Measurements from ENCODE around the gene NADSYN1.

NADSYN1 gene

GRCh38 chr11:71433648-71434450, 19.2 kb upstream of the NADSYN1 start:
- no peak for TF ChIP-seq CTCF (IDR thresholded peaks at IDR 0.05; ENCODE audit: low read depth, low read length)
- no peak overlapping the region for H3K4me3 ChIP-seq (ENCODE audit: low read depth, low read length)

- no peak for TF ChIP-seq CTCF (IDR thresholded peaks at IDR 0.05; ENCODE audit: low read depth, low read length)
- no peak overlapping the region for H3K4me3 ChIP-seq (ENCODE audit: low read depth, low read length)
These were observed 18.4 kb upstream of the NADSYN1 start for GRCh38 chr11:71434576-71435130.

- no peak for TF ChIP-seq CTCF (IDR thresholded peaks at IDR 0.05; ENCODE audit: low read depth, low read length)
- no peak overlapping the region for H3K4me3 ChIP-seq (ENCODE audit: low read depth, low read length)
These were observed 17.6 kb upstream of the NADSYN1 start for GRCh38 chr11:71435278-71435951.

- no peak for TF ChIP-seq CTCF (IDR thresholded peaks at IDR 0.05; ENCODE audit: low read depth, low read length)
- no peak overlapping the region for H3K4me3 ChIP-seq (ENCODE audit: low read depth, low read length)
These were observed 16.1 kb upstream of the NADSYN1 start for GRCh38 chr11:71436861-71437260.

GRCh38 chr11:71437399-71437798, 15.6 kb upstream of the NADSYN1 start:
- TF ChIP-seq CTCF (IDR thresholded peaks at IDR 0.05; ENCODE audit: low read depth, low read length), result no peak
- no peak overlapping the region for H3K4me3 ChIP-seq (ENCODE audit: low read depth, low read length)

GRCh38 chr11:71437879-71438278, 15.1 kb upstream of the NADSYN1 start:
- TF ChIP-seq CTCF (IDR thresholded peaks at IDR 0.05; ENCODE audit: low read depth, low read length), result no peak
- H3K4me3 ChIP-seq (ENCODE audit: low read depth, low read length), result no peak overlapping the region

GRCh38 chr11:71438650-71439049, 14.4 kb upstream of the NADSYN1 start:
- H3K4me3 ChIP-seq (ENCODE audit: low read depth, low read length), result no peak overlapping the region
- no peak for TF ChIP-seq CTCF (IDR thresholded peaks at IDR 0.05; ENCODE audit: low read depth, low read length)

Data from WI38 (cell line).